ENCODE data around the gene MRTFB. TPM values are rescaled to one million over a fixed set of nuclear protein-coding genes. Genes with fewer than 3 reads are reported as not detected.

MRTFB gene
- total RNA-seq, 1 donor = 11.6 TPM

- no peak for DNase-seq (ENCODE audit: insufficient read length, low spot score, missing footprints)
- H3K36me3 ChIP-seq (ENCODE audit: insufficient read depth, low read length) = no peaks in the 10 kb centered on the region
- no peak for TF ChIP-seq CTCF (IDR thresholded peaks at IDR 0.05; ENCODE audit: extremely low read depth, low read depth, low read length)
- no peaks in the 10 kb centered on the region for H3K9me3 ChIP-seq (ENCODE audit: low read depth, low read length)
- H4K20me1 ChIP-seq (ENCODE audit: insufficient read depth, low read length) = no peaks in the 10 kb centered on the region
- peaks cover 8% of the 10 kb centered on the region for H3K4me1 ChIP-seq (ENCODE audit: insufficient read depth, low read length)
- peak overlapping the region; percentile 92 for H2AFZ ChIP-seq (ENCODE audit: low read length)
- no peaks in the 10 kb centered on the region for H3K27me3 ChIP-seq (ENCODE audit: insufficient read depth, low read length)
- peaks cover 18% of the 10 kb centered on the region for H3K79me2 ChIP-seq (ENCODE audit: insufficient read depth, low read length)
- H3K4me3 ChIP-seq (ENCODE audit: insufficient read depth, low read length) = peak overlapping the region; percentile 94
- no peak overlapping the region for H3K27ac ChIP-seq (ENCODE audit: low read depth, low read length)
- H3K4me2 ChIP-seq (ENCODE audit: insufficient read depth, low read length) = peak overlapping the region; percentile 98
Observed at GRCh38 chr16:14072360-14072759, 1.2 kb downstream of the MRTFB start.

- Histone ChIP-seq H3K27ac (ENCODE audit: low read depth, low read length) (no peak overlapping the region), H4K20me1 (ENCODE audit: insufficient read depth, low read length) (no peaks in the 10 kb centered on the region), H3K4me2 (ENCODE audit: insufficient read depth, low read length) (no peak overlapping the region), H3K79me2 (ENCODE audit: insufficient read depth, low read length) (peaks cover 21% of the 10 kb centered on the region), H3K27me3 (ENCODE audit: insufficient read depth, low read length) (no peaks in the 10 kb centered on the region), H3K4me1 (ENCODE audit: insufficient read depth, low read length) (peaks cover 8% of the 10 kb centered on the region), H3K4me3 (ENCODE audit: insufficient read depth, low read length) (no peak overlapping the region), H2AFZ (ENCODE audit: low read length) (no peak overlapping the region), H3K9me3 (ENCODE audit: low read depth, low read length) (no peaks in the 10 kb centered on the region), H3K36me3 (ENCODE audit: insufficient read depth, low read length) (no peaks in the 10 kb centered on the region)
- no peak for TF ChIP-seq CTCF (IDR thresholded peaks at IDR 0.05; ENCODE audit: extremely low read depth, low read depth, low read length)
- no peak for DNase-seq (ENCODE audit: insufficient read length, low spot score, missing footprints)
Observed at GRCh38 chr16:14074544-14074943, 3.4 kb downstream of the MRTFB start.

GRCh38 chr16:14077918-14078317 lies 6.8 kb downstream of the MRTFB start:
- Histone ChIP-seq H3K9me3 (ENCODE audit: low read depth, low read length) (no peaks in the 10 kb centered on the region), H3K4me3 (ENCODE audit: insufficient read depth, low read length) (no peak overlapping the region), H2AFZ (ENCODE audit: low read length) (no peak overlapping the region), H3K36me3 (ENCODE audit: insufficient read depth, low read length) (no peaks in the 10 kb centered on the region), H3K4me1 (ENCODE audit: insufficient read depth, low read length) (no peaks in the 10 kb centered on the region), H3K79me2 (ENCODE audit: insufficient read depth, low read length) (peaks cover 13% of the 10 kb centered on the region), H4K20me1 (ENCODE audit: insufficient read depth, low read length) (no peaks in the 10 kb centered on the region), H3K4me2 (ENCODE audit: insufficient read depth, low read length) (no peak overlapping the region), H3K27me3 (ENCODE audit: insufficient read depth, low read length) (no peaks in the 10 kb centered on the region), H3K27ac (ENCODE audit: low read depth, low read length) (no peak overlapping the region)
- no peak for TF ChIP-seq CTCF (IDR thresholded peaks at IDR 0.05; ENCODE audit: extremely low read depth, low read depth, low read length)
- no peak for DNase-seq (ENCODE audit: insufficient read length, low spot score, missing footprints)

- H3K79me2 ChIP-seq (ENCODE audit: insufficient read depth, low read length) = peaks cover 16% of the 10 kb centered on the region
- H3K4me2 ChIP-seq (ENCODE audit: insufficient read depth, low read length) = no peak overlapping the region
Observed at GRCh38 chr16:14086477-14086876, 15.4 kb downstream of the MRTFB start.

More at GRCh38 chr16:14086477-14086876, 15.4 kb downstream of the MRTFB start:
- Histone ChIP-seq H2AFZ (ENCODE audit: low read length) (no peak overlapping the region), H3K27me3 (ENCODE audit: insufficient read depth, low read length) (no peaks in the 10 kb centered on the region), H3K4me1 (ENCODE audit: insufficient read depth, low read length) (no peaks in the 10 kb centered on the region), H3K36me3 (ENCODE audit: insufficient read depth, low read length) (no peaks in the 10 kb centered on the region), H3K4me3 (ENCODE audit: insufficient read depth, low read length) (no peak overlapping the region), H3K27ac (ENCODE audit: low read depth, low read length) (no peak overlapping the region), H4K20me1 (ENCODE audit: insufficient read depth, low read length) (peaks cover 2% of the 10 kb centered on the region), H3K9me3 (ENCODE audit: low read depth, low read length) (no peaks in the 10 kb centered on the region)
- TF ChIP-seq CTCF (IDR thresholded peaks at IDR 0.05; ENCODE audit: extremely low read depth, low read depth, low read length) = no peak
- no peak for DNase-seq (ENCODE audit: insufficient read length, low spot score, missing footprints)

Measured in osteoblast (primary cell).